Suprapubic skin (tissue), 4 donors: ENCODE results near the gene IQCK. TPM values are rescaled to one million over a fixed set of nuclear protein-coding genes. Genes with fewer than 3 reads are reported as not detected.

Experiments
- DNase-seq, 2 donors: peaks; one replicate each; pipeline ENCODE4 v3.0.0-alpha.2; 2019; ENCODE audit warnings: low spot score in 2 of 2
- H3K27ac ChIP-seq: fragments of 200-600 bp; sonication (generic); one replicate; pipeline ENCODE4 v1.5.1; 2019
- H3K27me3 ChIP-seq: fragments of 200-600 bp; sonication (generic); one replicate; pipeline ENCODE4 v1.5.1; 2019
- H3K36me3 ChIP-seq: fragments of 200-600 bp; sonication (generic); one replicate; pipeline ENCODE4 v1.5.1; 2019
- H3K4me1 ChIP-seq: fragments of 200-600 bp; sonication (generic); one replicate; pipeline ENCODE4 v1.5.1; 2019
- H3K4me3 ChIP-seq: fragments of 200-600 bp; sonication (generic); one replicate; pipeline ENCODE4 v1.5.1; 2019; ENCODE audit warnings: mild to moderate bottlenecking
- H3K9me3 ChIP-seq: fragments of 200-600 bp; sonication (generic); one replicate; pipeline ENCODE4 v1.5.1; 2019
- CTCF ChIP-seq, 2 donors: fragments of 200-600 bp in 1 of 2; fragments of 450-650 bp in 1 of 2; sonication (generic) in 1 of 2; IDR thresholded peaks; one replicate each; pipeline ENCODE4 v1.5.1; 2016 to 2019; ENCODE audit warnings: antibody characterized with exemption in 2 of 2, mild to moderate bottlenecking in 1 of 2, moderate library complexity in 1 of 2
- EP300 ChIP-seq: sonication (generic); formaldehyde crosslinking; IDR thresholded peaks from one replicate; pipeline ENCODE4 v1.6.1; 2017; ENCODE audit warnings: antibody characterized with exemption
- POLR2A ChIP-seq, 2 donors: fragments of 450-650 bp; IDR thresholded peaks; one replicate each; pipeline ENCODE4 v1.6.1; 2017; ENCODE audit warnings: antibody characterized with exemption in 2 of 2, mild to moderate bottlenecking in 2 of 2, moderate library complexity in 2 of 2
- POLR2AphosphoS5 ChIP-seq, 3 donors: sonication (generic); formaldehyde crosslinking; IDR thresholded peaks; one replicate each; pipeline ENCODE4 v1.6.1; 2017; ENCODE audit warnings: antibody characterized with exemption in 3 of 3
- WGBS: methylation state at CpG from one replicate; pipeline ENCODE4 v1.1.5; 2018; 5-methylcytosine and 5-hydroxymethylcytosine counted together
- total RNA-seq, 4 donors: library from RNA; depleted of rRNA; stranded (reverse); fragments of >200 nt; gene quantifications; one replicate each; pipeline ENCODE4 v1.1.0, GENCODE V29; 2016

Gene IQCK
- total RNA-seq, 4 donors from 2014 or later, result 10.7 to 21.6 (median 18.7) TPM

- H3K9me3 ChIP-seq, result no peaks in the 10 kb centered on the region
- TF ChIP-seq CTCF (IDR thresholded peaks at IDR 0.05), result peak; percentile 48 to 76
- TF ChIP-seq POLR2A (IDR thresholded peaks at IDR 0.05), result no peak
- no peak for TF ChIP-seq POLR2AphosphoS5 (IDR thresholded peaks at IDR 0.05)
- no peak for TF ChIP-seq EP300
- WGBS, result 7% methylated on average over 13 of the region's 13 CpGs
- H3K27ac ChIP-seq, result no peak overlapping the region
- H3K4me3 ChIP-seq, result no peak overlapping the region
- H3K27me3 ChIP-seq, result peaks cover 3% of the 10 kb centered on the region
- H3K36me3 ChIP-seq, result no peaks in the 10 kb centered on the region
- no peak for DNase-seq
- no peaks in the 10 kb centered on the region for H3K4me1 ChIP-seq
Observed at GRCh38 chr16:19898924-19899604, 181.0 kb downstream of the IQCK start.

GRCh38 chr16:19899605-19899955 lies 181.5 kb downstream of the IQCK start:
- peaks cover 3% of the 10 kb centered on the region for H3K27me3 ChIP-seq
- WGBS, result 57% methylated on average over 5 of the region's 5 CpGs
- H3K27ac ChIP-seq, result no peak overlapping the region
- H3K4me1 ChIP-seq, result no peaks in the 10 kb centered on the region
- no peak overlapping the region for H3K4me3 ChIP-seq
- H3K36me3 ChIP-seq, result no peaks in the 10 kb centered on the region
- H3K9me3 ChIP-seq, result no peaks in the 10 kb centered on the region
- no peak for DNase-seq
- TF ChIP-seq EP300 (no peak), CTCF (IDR thresholded peaks at IDR 0.05) (no peak), POLR2AphosphoS5 (IDR thresholded peaks at IDR 0.05) (no peak), POLR2A (IDR thresholded peaks at IDR 0.05) (no peak)

- Histone ChIP-seq H3K9me3 (no peaks in the 10 kb centered on the region), H3K4me3 (no peak overlapping the region), H3K27me3 (peaks cover 3% of the 10 kb centered on the region), H3K36me3 (no peaks in the 10 kb centered on the region), H3K4me1 (no peaks in the 10 kb centered on the region), H3K27ac (no peak overlapping the region)
- WGBS, result 75% methylated on average over 7 of the region's 7 CpGs
- TF ChIP-seq POLR2A (IDR thresholded peaks at IDR 0.05) (no peak), POLR2AphosphoS5 (IDR thresholded peaks at IDR 0.05) (no peak), CTCF (IDR thresholded peaks at IDR 0.05) (no peak), EP300 (no peak)
- no peak for DNase-seq
Observed at GRCh38 chr16:19901164-19901563, 183.1 kb downstream of the IQCK start.

- Histone ChIP-seq H3K4me1 (peaks cover 4% of the 10 kb centered on the region), H3K4me3 (no peak overlapping the region), H3K9me3 (no peaks in the 10 kb centered on the region), H3K27ac (no peak overlapping the region), H3K27me3 (peaks cover 11% of the 10 kb centered on the region), H3K36me3 (no peaks in the 10 kb centered on the region)
- no peak for DNase-seq
- TF ChIP-seq CTCF (IDR thresholded peaks at IDR 0.05), result peak; percentile 48 to 91
- TF ChIP-seq POLR2A (IDR thresholded peaks at IDR 0.05), result no peak
- WGBS, result 27% methylated on average over 22 of the region's 24 CpGs
Observed at GRCh38 chr16:19907161-19907992, 189.3 kb downstream of the IQCK start.

Other genes starting within 250 kb of the IQCK start
- gene GDE1, start 196.2 kb upstream of the IQCK start, total RNA-seq, result 10 to 100 TPM; 32.7 to 58.1 (median 44.7) TPM
- 10 to 100 TPM in 3 of 4 donors, 1 to 10 TPM in 1; 8.4 to 21.0 (median 13.5) TPM for gene CCP110, start 194.3 kb upstream of the IQCK start, total RNA-seq
- 10 to 100 TPM; 16.3 to 30.4 (median 20.7) TPM for gene VPS35L, start 162.6 kb upstream of the IQCK start, total RNA-seq
- gene KNOP1, start within 50 bp of the IQCK start, total RNA-seq, result 10 to 100 TPM in 3 of 4 donors, 1 to 10 TPM in 1; 7.9 to 22.8 (median 19.5) TPM
- gene GPRC5B, start 166.6 kb downstream of the IQCK start, total RNA-seq, result 10 to 100 TPM in 1 of 4 donors, 1 to 10 TPM in 3; 4.1 to 10.6 (median 6.9) TPM